K562 (cell line): ENCODE results near the gene P2RY8. TPM values are rescaled to one million over a fixed set of nuclear protein-coding genes. Genes with fewer than 3 reads are reported as not detected.

ENCODE experiments used
- ATAC-seq: fragments of 200-7000 bp; cut with Tn5 transposase; 3 replicates; pipeline ENCODE4 v1.9.1; 2020; ENCODE audit warnings: moderate library complexity
- BruUV-seq: library from RNA; stranded (reverse); fragments of 400-500 nt; replicated peaks from 2 replicates; lab custom pipeline; 2021; lab: Mats Ljungman, UMichigan
- CTCF ChIA-PET: fragments of 300-600 bp; formaldehyde crosslinking; extraction: SDS; loops from one replicate; lab custom pipeline; 2021; ENCODE audit warnings: low intra/inter-chr PET ratio; lab: Yijun Ruan, JAX
- POLR2A ChIA-PET: fragments of 300-600, 350-650 bp; sonication (Branson Sonifier 250); formaldehyde crosslinking; extraction: SDS; loops from one replicate; lab custom pipeline; 2021; ENCODE audit warnings: antibody characterized with exemption, inconsistent platforms; lab: Yijun Ruan, JAX
- DNase-seq, 4 experiments: peaks; one replicate each; pipeline versions ENCODE4 v3.0.0 to v3.0.0-alpha.2; 2011 to 2018; ENCODE audit warnings: low spot score in 3 of 4, mixed read lengths in 3 of 4; ENCODE audit errors: extremely low read depth in 1 of 4
- FAIRE-seq: peaks from 2 replicates; lab custom pipeline; 2011; peaks lifted over from hg19 to GRCh38; lab: Jason Lieb, UNC
- H2AFZ ChIP-seq: 2 replicates; pipeline ENCODE4 v1.6.0; 2011; ENCODE audit warnings: low read depth, low read length, control low read depth, inconsistent platforms
- H3K27ac ChIP-seq: fragments of 200-600 bp; 3 replicates; pipeline ENCODE4 v1.8.0; 2011; ENCODE audit warnings: low read depth, mild to moderate bottlenecking, control low read depth, inconsistent platforms, low read length, moderate library complexity, mixed read lengths; ENCODE audit errors: extremely low read depth
- H3K27me3 ChIP-seq, 2 experiments: fragments of 300-600 bp in 1 of 2; 2 replicates in 1 of 2; 3 replicates in 1 of 2; pipeline versions ENCODE4 v1.6.0 to v1.8.0; 2011; ENCODE audit warnings: inconsistent platforms in 2 of 2, low read length in 2 of 2, mild to moderate bottlenecking in 1 of 2, mixed read lengths in 1 of 2, moderate library complexity in 1 of 2; ENCODE audit not compliant: control insufficient read depth in 2 of 2, insufficient read depth in 2 of 2
- H3K36me3 ChIP-seq: fragments of 300-600 bp; 3 replicates; pipeline ENCODE4 v1.8.0; 2011; ENCODE audit warnings: mild to moderate bottlenecking, low read length, inconsistent platforms; ENCODE audit not compliant: control insufficient read depth, insufficient read depth
- H3K4me1 ChIP-seq, 2 experiments: fragments of 200-600 bp in 1 of 2; replicated peaks in 1 of 2; 2 replicates in 1 of 2; 3 replicates in 1 of 2; pipeline versions ENCODE4 v1.5.1 to v1.8.0; 2011; ENCODE audit warnings: inconsistent platforms in 2 of 2, low read length in 2 of 2, mild to moderate bottlenecking in 1 of 2, mixed read lengths in 1 of 2, moderate library complexity in 1 of 2; ENCODE audit not compliant: control insufficient read depth in 2 of 2, insufficient read depth in 2 of 2
- H3K4me2 ChIP-seq: 2 replicates; pipeline ENCODE4 v1.6.1; 2011; ENCODE audit warnings: low read length, control low read depth, inconsistent platforms, mixed read lengths; ENCODE audit not compliant: insufficient read depth
- H3K4me3 ChIP-seq: fragments of 200-600 bp; sonication (generic), shearing (Covaris generic); 2 replicates; pipeline ENCODE4 v1.5.1; 2016; ENCODE audit warnings: control low read depth, inconsistent platforms
- H3K79me2 ChIP-seq: fragments of 200-600 bp; 3 replicates; pipeline ENCODE4 v1.8.0; 2011; ENCODE audit warnings: low read length, inconsistent platforms; ENCODE audit not compliant: control insufficient read depth, insufficient read depth
- H3K9ac ChIP-seq, 2 experiments: 2 replicates each; pipeline versions ENCODE4 v1.6.0 to v1.6.1; 2011; ENCODE audit warnings: low read depth in 2 of 2, low read length in 2 of 2, control low read depth in 1 of 2, inconsistent platforms in 1 of 2, mild to moderate bottlenecking in 1 of 2, mixed read lengths in 1 of 2; ENCODE audit not compliant: insufficient read depth in 1 of 2
- H3K9me1 ChIP-seq: one replicate; pipeline ENCODE4 v1.6.0; 2011; ENCODE audit warnings: inconsistent platforms, mild to moderate bottlenecking, low read length, moderate library complexity; ENCODE audit not compliant: control insufficient read depth, insufficient read depth
- H3K9me3 ChIP-seq: replicated peaks from 2 replicates; pipeline ENCODE4 v1.5.1; 2011; ENCODE audit warnings: low read depth, low read length, inconsistent platforms; ENCODE audit not compliant: control insufficient read depth, insufficient read depth
- H4K20me1 ChIP-seq: replicated peaks from 2 replicates; pipeline ENCODE4 v1.6.1; 2011; ENCODE audit warnings: low read length, inconsistent platforms, mixed read lengths; ENCODE audit not compliant: control insufficient read depth, insufficient read depth
- ASH1L ChIP-seq: fragments of 450-650 bp; IDR thresholded peaks from 2 replicates; pipeline ENCODE4 v1.6.1; 2018; ENCODE audit warnings: borderline replicate concordance, mild to moderate bottlenecking, low read depth; ENCODE audit not compliant: partially characterized antibody
- CBX1 ChIP-seq: sonication (generic); IDR thresholded peaks from 2 replicates; pipeline ENCODE4 v1.6.1; 2016; ENCODE audit warnings: antibody characterized with exemption, low read depth, mild to moderate bottlenecking
- CEBPB ChIP-seq: fragments of 450-650 bp; IDR thresholded peaks from 2 replicates; pipeline ENCODE4 v1.6.1; 2016; ENCODE audit warnings: missing genetic modification characterization, missing compliant biosample characterization
- ESRRB ChIP-seq: fragments of 250-450 bp; sonication (Bioruptor Pico); IDR thresholded peaks from 2 replicates; pipeline ENCODE4 v1.5.0; 2020; ENCODE audit warnings: mild to moderate bottlenecking, moderate library complexity, borderline replicate concordance
- ETS2 ChIP-seq: IDR thresholded peaks from 2 replicates; pipeline ENCODE4 v1.6.1; 2016; ENCODE audit warnings: borderline replicate concordance, missing genetic modification characterization, mild to moderate bottlenecking, moderate library complexity, missing compliant biosample characterization; ENCODE audit not compliant: poor library complexity, severe bottlenecking
- FOSL1 ChIP-seq: fragments of 200-800 bp; sonication (Bioruptor generic); conservative IDR thresholded peaks from 2 replicates; pipeline ENCODE4 v1.6.1; 2016; ENCODE audit warnings: missing genetic modification characterization, missing compliant biosample characterization
- HNRNPL ChIP-seq: fragments of 200-400 bp; formaldehyde crosslinking; IDR thresholded peaks from 2 replicates; pipeline ENCODE4 v1.6.1; 2017; ENCODE audit warnings: low read depth, mild to moderate bottlenecking, low read length
- KLF6 ChIP-seq: fragments of 250-450 bp; sonication (Bioruptor Pico); IDR thresholded peaks from 2 replicates; pipeline ENCODE4 v1.4.0; 2020; ENCODE audit warnings: mild to moderate bottlenecking, moderate library complexity, borderline replicate concordance
- MYC ChIP-seq, 2 experiments: fragments of 250-450 bp in 1 of 2; sonication (Bioruptor Pico) in 1 of 2; IDR thresholded peaks; 2 replicates each; pipeline versions ENCODE4 v1.5.1 to v1.6.1; 2012 to 2021; ENCODE audit warnings: low read depth in 2 of 2, borderline replicate concordance in 1 of 2, improper control_type of control experiment in 1 of 2, low read length in 1 of 2, mild to moderate bottlenecking in 1 of 2, moderate library complexity in 1 of 2
- SMARCE1 ChIP-seq: fragments of 450-650 bp; IDR thresholded peaks from 2 replicates; pipeline ENCODE4 v1.7.1; 2016; ENCODE audit warnings: mild to moderate bottlenecking
- SRSF3 ChIP-seq: fragments of 200-400 bp; formaldehyde crosslinking; IDR thresholded peaks from 2 replicates; pipeline ENCODE4 v1.6.1; 2016; ENCODE audit warnings: mild to moderate bottlenecking, low read length, moderate library complexity; ENCODE audit not compliant: insufficient read depth
- TCF7L2 ChIP-seq: fragments of 150-350 bp; IDR thresholded peaks from 2 replicates; pipeline ENCODE4 v1.6.1; 2016; ENCODE audit warnings: low read depth, mild to moderate bottlenecking, low read length, moderate library complexity
- ZBTB12 ChIP-seq: fragments of 250-450 bp; sonication (Bioruptor Pico); IDR thresholded peaks from 2 replicates; pipeline ENCODE4 v1.4.0; 2020
- ZKSCAN1 ChIP-seq: fragments of 150-350 bp; IDR thresholded peaks from 2 replicates; pipeline ENCODE4 v1.6.1; 2016; ENCODE audit warnings: low read depth, low read length
- ZNF12 ChIP-seq: sonication (generic); formaldehyde crosslinking; IDR thresholded peaks from 2 replicates; pipeline ENCODE4 v1.4.0; 2020; ENCODE audit warnings: mild to moderate bottlenecking, missing genetic modification reagents
- ZNF436 ChIP-seq: fragments of 250-450, 450-650 bp; sonication (Bioruptor Pico); formaldehyde crosslinking; IDR thresholded peaks from 2 replicates; pipeline ENCODE4 v1.7.0; 2020; ENCODE audit warnings: mild to moderate bottlenecking
- ZNF512 ChIP-seq: IDR thresholded peaks from 2 replicates; pipeline ENCODE4 v1.6.1; 2016; ENCODE audit warnings: missing genetic modification characterization, missing compliant biosample characterization
- ZNF655 ChIP-seq: fragments of 250-450 bp; sonication (Bioruptor Pico); IDR thresholded peaks from 2 replicates; pipeline ENCODE4 v1.5.0; 2021
- WGBS: fragments of 100-300 bp; shearing (Covaris generic); methylation state at CpG from one replicate; pipeline ENCODE4 v1.1.6; 2016; ENCODE audit warnings: low coverage, mixed read lengths; ENCODE audit not compliant: insufficient coverage; ENCODE audit errors: missing lambda C conversion rate; 5-methylcytosine and 5-hydroxymethylcytosine counted together
- in situ Hi-C: fragments of 300-500 bp; cut with MboI; formaldehyde crosslinking; loops from 4 replicates; pipeline ENCODE4 v1.15.0; 2018; ENCODE audit warnings: inconsistent platforms, mixed read lengths
- intact Hi-C: fragments of 100-400 bp; cut with micrococcal nuclease; formaldehyde crosslinking; loops from 2 replicates; pipeline ENCODE4 v1.14.2; 2022
- polyA plus RNA-seq, 8 experiments: library from polyadenylated mRNA; depleted of rRNA in 4 of 8; stranded (reverse) in 5 of 8; unstranded in 3 of 8; fragments of >200 nt; fragmentation: Nextera tagmentation in 2 of 8; fragmentation: Illumina TruSeq in 1 of 8; extraction: Ambion mirVana in 2 of 8; extraction: Trizol in 1 of 8; gene quantifications; 2 replicates each; pipeline versions ENCODE4 v1.2.1 to v1.2.3, GENCODE V29; 2011 to 2014; ENCODE audit warnings: inconsistent platforms in 1 of 8, missing spikeins in 1 of 8
- total RNA-seq, 7 experiments: library from RNA; depleted of rRNA in 6 of 7; stranded (reverse); fragments of >200 nt in 6 of 7; fragmentation: Illumina TruSeq in 2 of 7; extraction: Trizol in 2 of 7; gene quantifications; 2 replicates each; pipeline versions ENCODE4 v1.2.1 to v1.2.3, GENCODE V29; 2011 to 2021; ENCODE audit warnings: low replicate concordance in 1 of 7

Gene P2RY8
- total and polyA plus RNA-seq, 9 of the 15 experiments (the other 6 are each of a cell fraction or from before 2014, with no cell fraction given) = 0.04 to 0.69 (median 0.08) TPM; not detected in 3

GRCh38 chrX:1516596-1517104 is 20.3 kb downstream of the P2RY8 start (continued):
- no peak for TF ChIP-seq ASH1L
- TF ChIP-seq ZBTB12 (CRISPR knock-in tag) = no peak
- TF ChIP-seq CBX1 = no peak
- TF ChIP-seq ZNF512 (tag) = no peak

- Histone ChIP-seq H3K9me3 (no peaks in the 10 kb centered on the region), H3K4me3 (no peak overlapping the region), H3K4me2 (no peak overlapping the region), H3K79me2 (no peaks in the 10 kb centered on the region), H3K27ac (no peak overlapping the region), H3K36me3 (no peaks in the 10 kb centered on the region), H3K9ac (no peak overlapping the region), H3K4me1 (peaks cover 0 to 9% of the 10 kb centered on the region in 2 experiments; a peak in 2 of 5 replicates), H4K20me1 (no peaks in the 10 kb centered on the region), H3K9me1 (no peaks in the 10 kb centered on the region), H2AFZ (no peak overlapping the region), H3K27me3 (no peaks in the 10 kb centered on the region)
- WGBS = 16% methylated on average over 4 of the region's 5 CpGs
- intact Hi-C loops (no loop called here), in situ Hi-C loops (no loop called here)
- no peak for DNase-seq
- no peak for ATAC-seq
- ChIA-PET CTCF (no interaction called here), POLR2A (no interaction called here)
- BruUV-seq = no TSS peak
- FAIRE-seq = no peak
- TF ChIP-seq ZNF436 (CRISPR knock-in tag) = no peak
- TF ChIP-seq SRSF3 = no peak
- no peak for TF ChIP-seq HNRNPL
- TF ChIP-seq CEBPB (tag) = no peak
- no peak for TF ChIP-seq KLF6 (CRISPR knock-in tag)
- no peak for TF ChIP-seq ZNF12 (CRISPR knock-in tag)
- no peak for TF ChIP-seq FOSL1
- TF ChIP-seq ETS2 (tag) = no peak
- no peak for TF ChIP-seq MYC (IDR thresholded peaks at IDR 0.05; ENCODE audit: low read depth, low read length)
- no peak for TF ChIP-seq MYC (CRISPR knock-in tag; IDR thresholded peaks at IDR 0.05; ENCODE audit: borderline replicate concordance, low read depth)
- TF ChIP-seq ZNF655 (CRISPR knock-in tag) = no peak
- no peak for TF ChIP-seq ESRRB (CRISPR knock-in tag)
- TF ChIP-seq SMARCE1 = no peak
- TF ChIP-seq TCF7L2 = no peak
- TF ChIP-seq ZKSCAN1 = no peak
Measured at GRCh38 chrX:1511829-1512228, 25.2 kb downstream of the P2RY8 start.
